HFF-Myc (cell line): ENCODE results near the gene RAB11FIP5.

Experiments
- DNase-seq: peaks from one replicate; pipeline ENCODE4 v3.0.0-alpha.2; 2011; ENCODE audit warnings: low read depth; ENCODE audit errors: extremely low read depth
- H3K4me3 ChIP-seq: replicated peaks from 2 replicates; pipeline ENCODE4 v1.5.1; 2011; ENCODE audit warnings: low read depth, mild to moderate bottlenecking, control low read depth, low read length
- CTCF ChIP-seq: IDR thresholded peaks from 2 replicates; pipeline ENCODE4 v1.5.1; 2012; ENCODE audit warnings: mild to moderate bottlenecking, low read depth, low read length, control low read depth; ENCODE audit errors: missing control alignments

The RAB11FIP5 gene

DNA sequence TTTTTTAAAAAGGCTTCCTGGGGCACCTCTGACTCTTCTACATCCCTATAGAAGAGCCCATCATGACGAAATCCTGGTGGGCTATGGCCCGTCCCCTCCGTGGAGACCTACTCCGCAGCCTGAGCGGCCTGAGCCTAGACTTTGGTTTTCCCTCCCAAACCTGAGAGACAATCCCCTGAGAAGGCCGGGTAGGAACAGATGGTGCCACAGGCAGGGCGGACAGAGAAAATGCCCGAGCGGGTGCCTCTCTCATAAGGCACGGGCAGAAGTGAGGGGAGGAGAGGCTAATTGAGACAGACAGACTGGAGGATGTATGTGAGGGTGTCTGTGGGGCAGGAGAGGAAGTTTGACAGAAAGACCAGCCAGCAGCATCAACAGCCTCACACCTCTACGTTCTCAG is 21.1 kb downstream of the RAB11FIP5 start:
- TF ChIP-seq CTCF = no peak
- H3K4me3 ChIP-seq = no peak overlapping the region
- DNase-seq = no peak

- no peak for DNase-seq
- no peak for TF ChIP-seq CTCF
- H3K4me3 ChIP-seq = no peak overlapping the region
Observed at GRCh38 chr2:73091164-73091563, 21.6 kb downstream of the RAB11FIP5 start.

DNA sequence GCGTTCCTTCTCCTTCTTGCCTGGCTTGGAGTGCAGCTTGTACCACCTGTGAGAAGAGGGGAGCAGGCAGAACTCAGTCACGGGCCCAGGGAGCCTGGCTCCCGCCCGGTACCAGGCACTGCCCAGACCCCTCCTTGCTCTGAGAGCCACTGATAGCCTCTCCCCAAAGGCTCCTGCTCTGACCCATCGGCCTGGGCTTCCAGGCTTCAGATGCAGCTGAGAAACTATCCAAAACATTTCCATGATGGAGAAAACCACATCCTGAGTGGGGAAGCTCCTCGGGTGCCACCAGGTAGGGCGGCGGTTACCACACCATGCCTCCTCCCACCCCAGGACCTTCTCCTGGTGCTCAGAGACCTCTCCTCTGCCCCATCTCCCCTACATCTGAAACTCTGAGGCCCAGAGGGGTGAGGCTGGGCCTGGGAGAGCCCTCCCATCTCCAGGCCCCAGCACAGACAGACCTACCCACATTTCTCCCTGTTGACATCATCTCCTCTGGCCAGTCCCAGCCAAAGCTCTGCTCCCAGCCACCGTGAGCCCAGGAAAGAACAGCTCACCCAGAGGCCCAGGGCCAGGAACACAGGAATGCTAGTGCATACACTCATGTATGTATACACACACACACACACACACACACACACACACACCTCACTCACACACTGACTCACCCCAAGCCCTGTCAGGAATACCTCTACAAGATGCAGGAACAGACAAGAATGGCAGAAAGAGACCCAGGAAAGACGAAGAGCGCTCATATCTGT is 23.3 kb downstream of the RAB11FIP5 start:
- DNase-seq = peak; percentile 75
- no peak overlapping the region for H3K4me3 ChIP-seq
- TF ChIP-seq CTCF = no peak

DNA sequence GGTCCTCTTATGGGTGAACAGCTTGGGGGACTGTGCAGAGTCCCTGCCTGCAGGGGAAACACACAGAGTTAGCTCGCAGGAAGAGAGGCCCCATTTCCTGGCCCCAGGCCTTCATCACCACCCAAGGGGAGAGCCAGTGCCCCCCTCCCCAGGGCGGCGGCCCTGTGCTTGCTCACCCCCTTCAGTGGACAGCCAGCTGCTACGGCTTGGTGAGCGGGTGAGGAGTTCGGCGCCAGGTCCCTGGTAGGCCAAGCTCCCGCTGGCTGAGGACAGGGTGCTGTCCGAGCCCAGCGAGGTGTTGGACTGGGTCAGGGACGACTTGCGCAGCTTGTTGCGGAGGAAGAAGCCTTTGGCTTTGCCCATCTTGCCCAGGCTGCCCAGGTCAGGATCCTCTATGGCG is 24.0 kb downstream of the RAB11FIP5 start:
- H3K4me3 ChIP-seq = no peak overlapping the region
- no peak for TF ChIP-seq CTCF
- no peak for DNase-seq

- TF ChIP-seq CTCF = no peak
- no peak for DNase-seq
- H3K4me3 ChIP-seq = no peak overlapping the region
Observed at GRCh38 chr2:73088211-73088610, 24.5 kb downstream of the RAB11FIP5 start.

- no peak overlapping the region for H3K4me3 ChIP-seq
- no peak for DNase-seq
- no peak for TF ChIP-seq CTCF
Observed at GRCh38 chr2:73087311-73087710, 25.4 kb downstream of the RAB11FIP5 start.

- H3K4me3 ChIP-seq = no peak overlapping the region
- no peak for DNase-seq
Observed at GRCh38 chr2:73085691-73086090, 27.1 kb downstream of the RAB11FIP5 start.

More at GRCh38 chr2:73085691-73086090, 27.1 kb downstream of the RAB11FIP5 start:
- TF ChIP-seq CTCF = peak; percentile 95
